ENCODE results near the gene DHRS1.

DNA sequence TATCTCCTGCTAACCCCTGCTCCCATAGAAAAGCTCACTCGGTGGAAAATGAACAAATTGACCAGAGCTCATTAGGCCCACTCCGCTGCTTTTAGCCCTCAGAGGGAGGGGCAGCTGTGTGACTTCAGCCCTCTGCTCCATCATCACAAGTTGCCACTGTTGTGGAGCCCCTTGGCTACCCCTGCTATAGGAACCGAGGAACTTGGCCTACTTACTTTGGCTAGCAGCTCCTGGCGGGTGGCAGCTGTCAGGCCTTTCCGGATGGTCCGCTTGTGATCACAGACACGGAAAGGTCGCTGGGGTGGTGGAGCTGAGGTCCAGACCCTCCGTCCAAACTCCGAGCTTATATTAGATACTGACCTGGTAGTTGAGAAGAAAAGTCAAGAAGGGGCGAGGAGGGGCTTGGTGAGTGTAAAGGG, 7.6 kb upstream of the DHRS1 start:
- TF ChIP-seq, protein P1, sequence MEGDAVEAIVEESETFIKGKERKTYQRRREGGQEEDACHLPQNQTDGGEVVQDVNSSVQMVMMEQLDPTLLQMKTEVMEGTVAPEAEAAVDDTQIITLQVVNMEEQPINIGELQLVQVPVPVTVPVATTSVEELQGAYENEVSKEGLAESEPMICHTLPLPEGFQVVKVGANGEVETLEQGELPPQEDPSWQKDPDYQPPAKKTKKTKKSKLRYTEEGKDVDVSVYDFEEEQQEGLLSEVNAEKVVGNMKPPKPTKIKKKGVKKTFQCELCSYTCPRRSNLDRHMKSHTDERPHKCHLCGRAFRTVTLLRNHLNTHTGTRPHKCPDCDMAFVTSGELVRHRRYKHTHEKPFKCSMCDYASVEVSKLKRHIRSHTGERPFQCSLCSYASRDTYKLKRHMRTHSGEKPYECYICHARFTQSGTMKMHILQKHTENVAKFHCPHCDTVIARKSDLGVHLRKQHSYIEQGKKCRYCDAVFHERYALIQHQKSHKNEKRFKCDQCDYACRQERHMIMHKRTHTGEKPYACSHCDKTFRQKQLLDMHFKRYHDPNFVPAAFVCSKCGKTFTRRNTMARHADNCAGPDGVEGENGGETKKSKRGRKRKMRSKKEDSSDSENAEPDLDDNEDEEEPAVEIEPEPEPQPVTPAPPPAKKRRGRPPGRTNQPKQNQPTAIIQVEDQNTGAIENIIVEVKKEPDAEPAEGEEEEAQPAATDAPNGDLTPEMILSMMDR (conservative IDR thresholded peaks at IDR 0.05; ENCODE audit: low read length): no peak
- TF ChIP-seq EZH2phosphoT487 (IDR thresholded peaks at IDR 0.05; ENCODE audit: borderline replicate concordance): no peak

Measured in Loucy (cell line).